GM12891 (cell line): ENCODE results near the gene TACR2.

Experiments used
- PAX5 ChIP-seq: IDR thresholded peaks from 2 replicates; pipeline ENCODE4 v1.6.1; 2011; ENCODE audit warnings: low read length, moderate library complexity, mild to moderate bottlenecking; ENCODE audit not compliant: insufficient read depth, severe bottlenecking
- POLR2A ChIP-seq: IDR thresholded peaks from 2 replicates; pipeline ENCODE4 v1.6.1; 2011; ENCODE audit warnings: low read depth, low read length, control low read depth
- POLR2AphosphoS5 ChIP-seq: IDR thresholded peaks from 2 replicates; pipeline ENCODE4 v1.6.1; 2011; ENCODE audit warnings: low read depth, low read length, control low read depth
- TAF1 ChIP-seq: IDR thresholded peaks from 2 replicates; pipeline ENCODE4 v1.6.1; 2011; ENCODE audit warnings: low read depth, low read length, control low read depth

- TF ChIP-seq POLR2A (no peak), PAX5 (no peak), TAF1 (no peak), POLR2AphosphoS5 (no peak)
Measured at GRCh38 chr10:69377933-69378332, 38.8 kb downstream of the TACR2 start.
